LNCaP clone FGC (cell line): Measurements from ENCODE around the gene MYH10.
A peak's percentile ranks its signal among the peaks of the same experiment; 100 is the strongest.

Experiments used
- DNase-seq: peaks from one replicate; pipeline ENCODE4 v3.0.0-alpha.2; 2011; ENCODE audit warnings: low read depth
- H3K4me3 ChIP-seq: 2 replicates; pipeline ENCODE4 v1.5.1; 2011; ENCODE audit warnings: mild to moderate bottlenecking, low read depth, low read length, control low read depth
- TF ChIP-seq, protein P1 (sequence below): IDR thresholded peaks from 2 replicates; pipeline ENCODE4 v1.5.1; 2012; ENCODE audit warnings: mild to moderate bottlenecking; ENCODE audit not compliant: control insufficient read depth, insufficient read depth; ENCODE audit errors: extremely low read depth

Gene MYH10

DNA sequence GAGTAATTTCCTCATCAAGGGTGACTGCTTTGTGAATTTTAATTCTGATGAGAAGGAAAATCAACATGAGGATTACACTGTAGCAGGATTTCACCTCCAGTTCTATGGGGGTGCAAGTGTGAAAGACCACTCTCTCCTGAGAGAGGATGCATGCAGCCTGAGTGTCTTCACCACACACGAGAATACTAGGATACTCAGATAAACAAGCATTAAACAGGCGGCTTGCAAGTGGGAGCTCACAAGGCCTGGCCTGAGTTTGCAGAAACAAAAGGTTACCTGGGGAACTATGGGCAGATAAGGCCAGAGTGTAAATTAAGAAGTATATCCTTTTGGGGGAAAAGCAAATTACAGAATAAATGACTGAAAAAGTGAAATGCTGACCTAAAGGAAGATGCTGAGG, 46.6 kb downstream of the MYH10 start:
- H3K4me3 ChIP-seq: no peak overlapping the region
- TF ChIP-seq, protein P1, sequence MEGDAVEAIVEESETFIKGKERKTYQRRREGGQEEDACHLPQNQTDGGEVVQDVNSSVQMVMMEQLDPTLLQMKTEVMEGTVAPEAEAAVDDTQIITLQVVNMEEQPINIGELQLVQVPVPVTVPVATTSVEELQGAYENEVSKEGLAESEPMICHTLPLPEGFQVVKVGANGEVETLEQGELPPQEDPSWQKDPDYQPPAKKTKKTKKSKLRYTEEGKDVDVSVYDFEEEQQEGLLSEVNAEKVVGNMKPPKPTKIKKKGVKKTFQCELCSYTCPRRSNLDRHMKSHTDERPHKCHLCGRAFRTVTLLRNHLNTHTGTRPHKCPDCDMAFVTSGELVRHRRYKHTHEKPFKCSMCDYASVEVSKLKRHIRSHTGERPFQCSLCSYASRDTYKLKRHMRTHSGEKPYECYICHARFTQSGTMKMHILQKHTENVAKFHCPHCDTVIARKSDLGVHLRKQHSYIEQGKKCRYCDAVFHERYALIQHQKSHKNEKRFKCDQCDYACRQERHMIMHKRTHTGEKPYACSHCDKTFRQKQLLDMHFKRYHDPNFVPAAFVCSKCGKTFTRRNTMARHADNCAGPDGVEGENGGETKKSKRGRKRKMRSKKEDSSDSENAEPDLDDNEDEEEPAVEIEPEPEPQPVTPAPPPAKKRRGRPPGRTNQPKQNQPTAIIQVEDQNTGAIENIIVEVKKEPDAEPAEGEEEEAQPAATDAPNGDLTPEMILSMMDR: no peak
- DNase-seq: no peak

GRCh38 chr17:8580952-8581658, 49.4 kb downstream of the MYH10 start:
- no peak overlapping the region for H3K4me3 ChIP-seq
- no peak for DNase-seq
- TF ChIP-seq, protein P1: no peak

DNA sequence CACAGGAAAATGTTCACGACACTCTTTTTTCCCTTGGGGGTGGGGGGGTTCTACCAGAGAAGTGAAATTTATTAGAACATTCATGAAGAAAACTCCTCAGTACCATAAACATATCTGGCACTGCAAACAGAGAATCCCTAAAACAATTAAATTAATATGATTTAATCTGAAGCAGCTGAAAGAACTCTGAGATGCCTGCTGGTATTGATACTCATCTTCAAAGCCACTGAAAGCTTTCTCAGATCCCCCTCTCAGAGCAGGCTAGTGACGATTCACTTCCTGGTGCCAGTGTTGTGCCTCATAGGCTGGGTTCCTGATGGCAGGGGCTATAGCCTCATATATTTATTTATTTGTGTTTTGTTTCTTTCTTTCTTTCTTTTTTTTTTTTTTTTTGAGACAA, 52.7 kb downstream of the MYH10 start:
- no peak overlapping the region for H3K4me3 ChIP-seq
- TF ChIP-seq, protein P1: no peak
- DNase-seq: no peak

GRCh38 chr17:8576559-8577294, 53.8 kb downstream of the MYH10 start:
- H3K4me3 ChIP-seq: no peak overlapping the region
- TF ChIP-seq, protein P1: no peak
- DNase-seq: no peak

- TF ChIP-seq, protein P1: 0 out of 2 replicates have a peak, but pooled peaks have one; percentile 7
- H3K4me3 ChIP-seq: no peak overlapping the region
- DNase-seq: no peak
These were observed 55.8 kb downstream of the MYH10 start for GRCh38 chr17:8574687-8575086.

- no peak overlapping the region for H3K4me3 ChIP-seq
- TF ChIP-seq, protein P1: peak; percentile 35; the same call in 1 of the 2 replicates
- no peak for DNase-seq
These were observed 57.8 kb downstream of the MYH10 start for GRCh38 chr17:8572764-8573163.
